Stimulated activated CD4-positive, alpha-beta T cell treated with anti-CD3 and anti-CD28 coated beads, Interleukin-2, amount 100 ng/mL, for 48 hours (primary cell): ENCODE data around the gene WWOX.

Source experiments
- DNase-seq, 2 donors: peaks; one replicate each; pipeline ENCODE4 v3.0.0-alpha.2; 2020

Gene WWOX

DNA sequence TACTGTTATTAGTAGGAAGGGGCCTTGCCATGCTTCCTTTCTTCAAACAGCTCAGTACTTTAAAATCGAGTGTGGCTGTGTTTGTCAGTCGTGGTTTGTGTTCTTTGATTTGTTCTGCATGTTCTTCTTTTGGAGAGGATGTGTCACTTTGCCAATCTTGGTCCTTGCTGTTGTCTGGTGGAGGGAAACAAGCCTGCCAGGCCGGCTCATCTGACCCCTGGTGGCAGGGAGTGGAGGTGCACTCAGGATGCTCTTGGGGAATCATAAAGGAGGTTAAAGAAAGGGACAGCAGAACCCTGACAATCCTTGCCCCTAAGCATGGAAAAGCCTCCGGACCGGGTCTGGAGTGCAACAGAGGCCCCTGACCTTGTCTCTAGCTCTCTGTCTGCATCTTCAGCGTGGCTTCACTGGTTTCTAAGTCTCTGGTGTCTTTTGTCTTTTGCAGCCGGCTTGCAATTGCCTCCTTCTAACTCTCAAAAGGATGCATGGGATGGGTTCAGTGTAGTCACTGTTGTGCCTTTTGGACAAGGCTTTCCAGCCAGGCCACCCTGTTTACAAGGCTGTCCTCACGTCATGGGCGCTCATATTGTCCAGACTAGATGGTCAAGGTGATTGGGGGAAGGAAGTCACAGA lies 135.8 kb downstream of the WWOX start:
- DNase-seq: peak; percentile 68 to 72

DNA sequence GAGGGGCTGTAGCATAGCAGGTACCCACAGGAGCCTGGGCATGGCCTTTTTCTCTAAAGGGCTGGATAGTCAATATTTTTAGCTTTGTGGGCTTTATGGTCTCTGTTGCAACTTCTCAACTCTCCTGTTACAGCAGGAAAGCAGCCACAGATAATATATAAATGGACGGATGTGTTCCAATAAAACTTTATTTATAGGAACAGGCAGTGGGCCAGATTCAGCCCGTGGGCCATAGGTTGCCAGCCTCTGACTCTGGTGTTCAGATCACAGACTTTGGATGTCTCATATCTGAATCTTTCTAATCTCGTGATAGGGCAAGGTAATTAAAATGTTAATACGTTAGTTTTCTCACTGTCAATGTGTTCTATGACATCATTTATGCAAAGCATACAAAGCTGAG lies 136.4 kb downstream of the WWOX start:
- no peak for DNase-seq

DNA sequence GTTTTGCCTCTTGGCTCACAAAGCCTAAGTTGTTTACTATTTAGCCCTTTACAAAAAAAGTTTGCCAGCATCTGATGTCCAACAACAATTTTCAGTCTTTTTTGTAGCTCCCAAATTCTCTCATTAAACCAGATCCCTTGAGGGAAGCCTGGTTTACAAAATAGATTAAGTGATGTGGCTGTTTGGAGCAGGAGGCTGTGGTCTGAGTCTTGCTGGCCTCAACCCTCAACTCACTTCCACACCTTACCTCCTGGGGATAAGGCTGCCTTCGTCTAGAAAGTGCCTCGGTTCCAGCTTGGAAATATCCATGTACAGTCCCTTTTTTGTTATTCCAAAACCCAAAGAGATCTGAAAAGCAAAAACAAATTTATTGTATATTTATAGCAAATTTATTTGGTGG lies 138.4 kb downstream of the WWOX start:
- DNase-seq: no peak

DNA sequence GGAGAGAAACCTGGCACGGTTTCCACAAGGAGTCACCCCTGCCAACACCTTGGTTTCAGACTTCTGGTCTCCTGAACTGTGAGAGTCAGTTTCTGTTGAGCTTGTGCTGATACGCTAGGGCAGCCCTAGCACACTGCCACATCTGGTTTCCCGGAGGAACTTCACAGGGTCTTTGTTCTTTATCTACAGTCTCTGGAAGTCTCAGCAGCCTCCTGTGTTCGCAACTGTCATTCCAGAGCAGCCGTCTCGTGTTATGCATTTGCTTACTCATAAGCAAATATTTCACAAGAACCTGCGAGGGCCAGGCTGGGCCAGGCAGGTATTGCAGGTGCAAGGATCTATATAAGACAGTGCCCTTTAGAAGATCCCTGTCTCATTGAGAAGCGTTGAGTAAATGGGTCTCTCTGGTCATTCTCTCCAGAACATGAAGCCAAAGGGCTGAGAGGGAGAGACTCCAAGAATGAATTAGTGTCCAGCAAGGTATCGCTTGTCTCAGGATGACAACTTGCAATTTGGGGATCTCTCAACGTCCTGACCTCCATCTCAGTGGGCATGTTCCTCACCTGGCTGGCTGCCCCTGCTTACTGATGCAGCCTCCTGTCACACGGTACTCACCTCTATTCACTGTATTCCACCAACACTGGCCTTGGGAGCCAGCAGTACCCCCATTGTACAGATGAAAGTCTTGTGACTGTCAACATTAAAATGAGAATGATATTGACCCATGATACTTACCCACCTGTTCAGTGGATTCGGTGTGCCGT lies 141.2 kb downstream of the WWOX start:
- DNase-seq: no peak

DNA sequence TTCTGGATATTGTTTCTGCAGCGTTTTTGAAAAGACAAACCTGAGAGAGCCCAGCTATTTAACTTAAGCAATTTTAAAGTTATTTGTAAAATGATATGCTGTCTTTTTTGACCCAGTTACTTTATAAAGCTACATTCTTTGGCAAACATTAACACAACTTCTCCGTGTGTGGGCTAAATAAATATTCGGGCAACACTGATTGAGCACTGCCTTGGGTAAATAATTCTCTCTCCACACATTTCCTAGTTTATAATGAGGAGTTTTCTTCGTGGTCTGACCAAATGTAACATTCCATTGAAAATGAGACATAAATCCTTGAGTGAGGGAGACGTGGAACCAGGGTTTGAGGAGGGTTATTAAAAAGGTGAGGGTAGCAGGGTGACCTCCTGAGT lies 142.8 kb downstream of the WWOX start:
- no peak for DNase-seq

DNA sequence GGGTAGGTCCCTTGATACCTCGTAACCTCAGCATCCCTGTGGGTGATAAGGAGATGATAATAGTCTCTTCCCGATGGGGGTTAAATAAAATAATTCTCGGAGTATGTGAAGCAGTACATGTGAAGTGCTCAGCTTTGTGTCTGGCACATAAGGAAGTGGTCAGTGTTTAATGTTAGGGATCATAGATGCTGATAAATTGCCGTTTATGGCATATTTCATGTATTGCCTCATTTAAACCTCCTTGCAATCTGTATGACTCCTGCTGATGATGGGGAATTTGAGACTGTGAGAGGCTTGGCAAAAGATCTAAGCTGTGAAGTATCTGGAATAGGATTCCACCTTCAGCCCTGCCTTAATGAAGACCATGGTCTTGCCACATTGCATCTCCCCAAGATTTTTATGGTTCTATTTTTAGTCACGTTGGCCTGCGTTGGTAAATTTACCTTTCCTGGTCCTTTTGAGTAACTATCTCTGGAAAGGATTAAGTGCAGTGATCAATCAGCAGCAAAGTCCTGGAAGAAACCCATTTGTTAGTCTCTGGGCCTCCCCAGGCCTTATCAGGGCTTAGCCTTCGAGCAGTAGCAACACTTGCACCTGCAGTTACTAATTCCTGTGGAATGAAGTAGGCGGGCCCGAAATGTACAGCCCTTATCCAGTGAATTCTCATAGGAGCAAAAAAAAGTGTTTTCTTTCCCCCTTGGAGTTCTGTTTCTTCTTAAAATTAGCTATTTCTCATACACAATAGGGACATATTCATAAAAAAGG lies 144.9 kb downstream of the WWOX start:
- no peak for DNase-seq

DNA sequence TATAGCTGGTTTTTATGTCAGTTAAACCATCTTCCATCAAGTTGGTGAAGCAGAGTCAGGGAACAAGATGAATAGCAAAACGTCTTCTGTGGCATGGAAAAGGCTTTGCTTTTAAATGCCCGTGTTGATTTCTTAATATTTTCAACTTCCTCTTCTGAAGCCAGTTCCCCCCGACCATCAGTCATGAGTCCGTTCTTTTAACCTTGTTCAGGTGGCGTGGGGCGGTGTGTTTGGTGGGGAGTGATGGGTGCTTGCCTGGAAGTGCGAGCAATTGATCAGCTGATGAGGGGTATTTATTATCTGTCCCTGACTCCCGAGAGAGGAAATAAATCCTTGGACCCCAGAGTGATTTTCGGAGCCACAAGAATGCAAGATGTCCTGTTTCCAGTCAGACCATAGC lies 147.1 kb downstream of the WWOX start:
- DNase-seq: no peak

DNA sequence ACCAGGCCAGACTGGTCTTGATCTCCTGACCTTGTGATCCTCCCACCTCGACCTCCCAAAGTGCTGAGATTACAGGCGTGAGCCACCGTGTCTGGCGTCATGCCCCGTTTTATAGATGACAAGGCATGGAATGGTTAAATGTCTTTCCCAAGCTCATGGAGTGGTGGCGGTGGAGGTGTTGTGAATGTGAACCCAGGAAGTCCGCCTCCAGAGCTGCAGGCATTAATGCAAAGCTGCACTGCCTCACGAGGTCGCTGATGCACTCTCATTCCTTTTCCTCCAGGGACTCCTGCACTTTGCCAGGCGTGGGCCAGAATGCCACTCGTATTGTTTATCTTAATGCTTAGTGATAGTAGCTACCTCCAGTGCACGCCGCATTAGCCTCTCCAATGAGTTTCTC lies 149.6 kb downstream of the WWOX start:
- no peak for DNase-seq

DNA sequence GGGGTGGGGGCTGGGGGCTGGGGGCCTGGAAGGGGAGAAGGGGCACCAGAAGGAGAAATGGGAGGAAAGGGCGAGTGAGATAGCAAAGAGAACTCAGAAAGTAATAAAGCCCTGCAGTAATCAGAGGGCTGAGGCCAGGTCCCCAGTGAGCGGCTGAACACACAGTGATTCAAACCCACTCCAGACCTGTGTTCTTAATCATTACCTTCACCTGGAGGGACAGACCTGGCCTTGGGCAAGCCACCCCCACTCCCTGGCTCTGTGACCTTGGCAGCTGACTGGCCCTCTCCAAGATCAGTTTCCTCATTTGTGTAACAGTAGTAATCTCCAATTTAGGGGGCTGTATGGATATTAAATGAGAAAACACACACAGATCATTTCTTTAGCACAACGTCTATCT lies 150.4 kb downstream of the WWOX start:
- DNase-seq: no peak

DNA sequence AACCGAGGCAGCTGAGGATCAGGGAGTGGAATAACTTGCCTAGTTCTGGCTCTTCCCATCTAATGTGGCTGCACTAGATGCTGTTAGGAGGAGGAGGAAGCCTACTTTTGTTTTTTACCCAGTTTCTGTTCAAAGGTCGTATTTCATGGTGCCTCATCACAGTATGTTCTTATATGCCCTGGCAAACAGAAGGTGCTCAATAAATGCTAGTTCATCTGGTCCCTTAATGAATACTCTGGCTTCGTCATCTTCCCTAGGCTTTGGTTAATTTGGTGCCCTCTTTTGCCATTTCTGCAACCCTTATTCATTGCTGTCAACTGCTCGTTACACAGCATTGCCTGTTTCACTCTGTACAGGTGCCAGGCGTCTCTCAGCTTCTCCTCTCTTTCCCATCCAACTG lies 151.7 kb downstream of the WWOX start:
- no peak for DNase-seq

DNA sequence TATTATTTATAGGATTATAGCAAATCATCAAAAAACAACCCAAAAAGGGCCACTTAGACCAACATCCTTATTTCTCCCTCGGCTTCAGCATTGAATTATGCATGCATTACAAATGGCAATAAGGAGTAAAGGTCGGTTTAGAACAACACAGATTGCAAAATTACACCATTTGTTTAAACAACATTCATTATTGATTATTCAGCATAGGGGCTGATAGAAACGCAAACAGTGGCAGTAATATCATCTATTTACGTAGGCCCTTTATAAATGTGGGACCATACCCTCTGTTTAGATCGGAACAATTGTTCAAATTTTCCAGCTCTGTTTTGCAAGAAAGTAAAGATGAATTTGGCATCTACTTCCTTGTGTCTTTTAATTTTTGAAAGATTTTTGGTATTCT lies 153.3 kb downstream of the WWOX start:
- DNase-seq: no peak

DNA sequence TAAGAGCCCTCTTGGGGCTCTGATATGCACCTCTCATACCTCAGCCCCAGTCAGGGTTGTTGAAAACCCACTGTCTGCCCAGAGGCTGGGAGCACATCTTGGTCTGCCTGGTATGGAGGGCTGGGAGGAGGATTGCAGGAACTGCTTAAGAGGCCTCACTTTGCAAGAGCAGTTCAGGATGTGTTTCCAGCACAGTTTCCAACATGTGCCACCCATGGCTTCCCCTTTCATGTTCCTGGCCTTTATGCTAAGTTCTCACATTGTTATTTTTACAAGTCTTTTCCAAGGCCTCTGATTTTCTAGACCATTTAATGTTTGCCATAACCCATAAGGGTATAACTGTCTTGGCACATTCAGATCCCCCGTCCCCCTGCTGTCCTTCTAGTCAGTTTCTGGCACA lies 155.4 kb downstream of the WWOX start:
- DNase-seq: no peak

DNA sequence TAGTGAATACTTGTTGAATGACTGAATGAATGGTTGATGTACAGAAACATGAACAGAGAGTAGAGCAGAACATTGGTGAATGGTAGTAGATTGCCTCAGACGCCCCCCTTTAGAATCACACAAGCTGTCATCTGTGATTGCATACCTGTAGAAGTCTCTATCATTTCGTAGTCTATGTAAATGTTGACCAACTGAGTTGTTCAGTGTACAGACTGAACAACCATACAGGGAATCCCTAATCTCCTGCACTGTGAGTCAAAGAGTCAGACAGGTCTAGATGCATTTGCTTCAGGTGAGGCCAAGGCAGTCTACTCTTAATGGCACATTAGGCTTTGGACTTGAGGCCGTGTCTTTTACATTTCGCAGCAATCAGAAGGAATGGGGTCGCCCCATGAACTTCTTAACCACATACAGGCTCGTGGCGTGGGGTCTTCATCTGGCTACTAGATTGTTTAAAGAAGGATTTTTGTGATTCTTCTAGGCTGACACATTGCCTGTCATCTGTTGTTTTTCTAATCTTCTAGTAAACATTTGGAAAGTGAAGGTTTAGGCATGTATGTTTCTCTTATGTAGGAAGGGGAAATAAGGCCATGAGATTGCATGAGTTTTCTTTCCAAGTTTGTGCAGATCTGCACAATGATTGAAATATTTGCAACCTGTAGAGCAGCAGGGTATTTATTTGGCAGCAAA lies 157.4 kb downstream of the WWOX start:
- no peak for DNase-seq

DNA sequence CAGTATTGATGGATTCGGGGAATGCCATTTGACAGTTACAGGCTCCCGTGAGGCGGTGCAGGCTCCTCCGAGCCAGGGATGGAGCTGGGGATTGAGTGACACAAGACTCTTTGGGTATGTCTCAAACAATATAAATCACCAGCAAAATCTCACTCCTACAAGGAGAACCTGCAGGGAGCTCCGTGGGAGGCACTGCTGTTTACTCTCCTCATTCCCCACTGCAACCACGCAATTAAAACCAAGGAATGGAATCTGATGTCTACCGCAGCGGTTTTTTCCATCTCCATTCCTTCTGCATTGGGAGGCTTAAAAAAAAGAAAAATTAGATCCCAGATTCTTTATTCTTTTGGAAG lies 157.9 kb downstream of the WWOX start:
- no peak for DNase-seq

DNA sequence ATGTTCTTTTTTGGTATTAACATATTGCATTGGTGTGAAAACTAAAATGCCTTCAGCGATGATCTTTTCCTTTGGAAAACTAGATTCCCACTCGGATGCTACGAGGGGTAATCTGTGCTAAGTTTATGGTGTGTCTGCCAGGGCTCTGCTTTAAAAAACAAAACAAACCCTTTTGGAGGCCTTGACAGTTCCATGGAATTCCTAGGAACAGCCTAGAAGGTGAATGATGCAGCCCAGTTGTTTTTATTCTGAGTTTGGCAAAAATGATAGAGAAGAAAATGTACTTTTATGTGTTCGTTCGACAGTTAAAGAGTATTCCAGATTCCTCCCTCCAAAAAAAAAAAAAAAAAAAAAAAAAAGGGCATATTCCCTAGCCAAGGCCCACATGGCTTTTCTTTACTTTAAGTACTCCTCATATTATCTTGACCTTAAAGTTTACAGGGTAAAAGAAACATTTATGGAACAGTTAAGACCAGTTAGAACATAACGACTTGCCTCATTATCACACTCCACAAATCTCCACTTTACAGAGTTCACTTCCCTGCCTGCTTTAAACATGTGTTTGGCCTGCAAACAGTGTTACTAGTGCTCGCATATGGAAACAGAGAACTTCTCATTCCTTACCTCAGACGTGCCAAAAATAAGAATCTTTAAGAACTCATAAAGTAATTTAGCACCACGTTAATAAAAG lies 159.1 kb downstream of the WWOX start:
- DNase-seq: no peak

DNA sequence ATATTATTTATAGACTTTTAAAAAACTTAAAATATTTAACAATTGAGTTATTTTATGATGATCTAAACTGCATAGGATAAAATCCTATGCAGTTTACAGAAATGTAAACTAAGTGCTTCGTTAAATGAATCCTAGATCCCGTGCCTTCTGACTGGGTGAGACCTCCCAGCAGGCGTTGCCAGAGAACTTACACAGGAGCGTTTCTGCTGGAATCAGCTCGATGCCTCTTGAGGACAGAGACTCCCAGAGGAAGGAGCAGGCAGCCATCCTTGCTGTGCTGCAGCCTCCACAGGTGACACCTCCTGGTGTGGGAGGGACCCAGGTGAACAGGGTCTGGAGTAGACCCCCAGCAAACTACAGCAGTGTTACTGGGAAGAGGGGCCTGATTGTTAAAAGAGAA lies 160.4 kb downstream of the WWOX start:
- no peak for DNase-seq

DNA sequence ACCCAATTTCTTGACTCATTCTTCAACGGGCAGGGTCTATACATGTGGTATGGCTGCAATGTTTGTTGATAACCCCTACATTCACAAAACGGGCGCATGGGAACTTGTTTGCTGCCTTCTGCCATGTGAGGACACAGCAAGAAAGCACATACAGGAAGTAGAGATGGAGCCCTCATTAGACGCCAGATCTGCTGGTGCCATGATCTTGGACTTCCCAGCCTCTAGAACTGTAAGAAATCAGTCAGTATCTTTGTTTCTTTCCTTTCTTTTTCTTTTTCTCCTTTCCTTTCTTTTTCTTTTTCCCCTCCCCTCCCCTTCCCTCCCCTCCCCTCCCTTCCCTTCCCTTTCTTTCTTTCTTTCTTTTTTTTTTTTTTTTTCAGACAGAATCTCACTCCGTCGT lies 165.2 kb downstream of the WWOX start:
- DNase-seq: no peak

DNA sequence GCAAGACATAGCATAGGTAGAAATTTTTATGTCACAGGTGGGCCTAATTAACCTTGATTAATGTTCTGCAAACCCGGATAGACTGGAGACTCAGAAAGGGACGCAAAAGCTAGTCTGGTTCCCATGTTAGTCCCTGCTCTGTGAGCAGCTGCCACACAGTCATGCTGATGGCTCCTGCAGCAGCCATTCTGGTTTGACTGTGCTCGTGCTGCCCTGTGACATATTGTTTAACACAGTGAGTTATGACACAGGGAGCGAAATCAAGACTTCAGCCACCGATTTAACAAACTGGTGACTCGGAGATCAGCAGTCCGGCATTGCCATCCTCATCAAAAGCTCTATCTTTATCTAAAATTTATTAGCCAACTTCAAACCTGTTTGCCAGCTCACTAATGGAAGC lies 169.8 kb downstream of the WWOX start:
- DNase-seq: no peak

DNA sequence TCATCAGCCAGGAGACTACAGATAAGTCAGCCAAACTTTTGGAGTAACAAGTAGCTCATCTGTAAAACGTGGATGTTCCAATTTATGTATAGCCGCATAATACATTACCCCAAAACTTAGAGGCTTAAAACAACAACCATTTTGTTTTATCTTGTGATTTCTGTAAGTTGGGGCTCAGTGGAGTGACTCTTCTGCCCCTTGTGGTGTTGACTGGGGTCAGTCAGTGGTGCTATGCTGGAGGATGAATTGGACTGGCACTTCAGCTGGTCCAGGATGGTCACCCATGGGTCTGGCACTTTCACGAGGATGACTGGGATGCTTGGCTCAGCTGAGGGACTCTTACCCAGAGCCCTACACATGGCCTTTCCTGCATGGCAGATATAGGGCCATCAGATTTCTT lies 172.5 kb downstream of the WWOX start:
- no peak for DNase-seq

DNA sequence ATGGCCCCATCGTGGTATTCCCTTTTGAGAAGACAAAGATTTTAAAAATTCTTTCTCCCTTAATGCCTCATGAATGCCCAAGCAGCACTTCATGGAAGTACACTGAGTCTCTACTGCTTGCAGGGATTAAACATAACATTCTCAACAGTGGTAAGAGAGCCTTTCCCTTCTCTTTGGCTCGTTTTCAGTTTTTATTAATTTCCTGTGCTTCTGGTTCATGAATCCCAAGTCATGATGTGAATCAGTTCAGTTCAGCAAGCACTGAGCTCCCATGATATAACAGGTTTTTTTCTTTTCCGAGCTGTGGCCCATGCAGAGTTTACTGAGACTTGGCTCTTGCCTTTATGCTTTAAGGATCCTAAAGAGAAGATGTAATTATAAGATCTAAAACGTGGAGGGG lies 175.3 kb downstream of the WWOX start:
- no peak for DNase-seq

DNA sequence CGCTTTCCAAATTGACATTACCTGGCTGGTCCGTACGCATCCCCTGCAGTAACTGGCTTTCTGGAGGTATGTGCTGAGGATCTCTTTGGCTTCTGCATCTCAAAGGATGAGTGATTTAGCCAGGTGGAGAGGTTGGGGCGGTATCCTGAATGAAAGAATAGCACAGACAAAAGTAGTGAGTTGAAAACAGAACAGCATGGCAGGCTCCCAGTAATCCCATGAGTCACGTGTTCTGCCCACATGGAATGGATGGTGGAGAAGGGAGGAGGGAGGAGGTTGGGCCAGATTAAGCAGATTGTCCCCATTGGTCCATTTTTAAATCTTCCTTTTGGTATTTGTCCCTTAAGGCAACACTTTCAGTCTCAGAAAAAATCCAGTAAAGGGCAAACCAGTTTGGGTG lies 176.0 kb downstream of the WWOX start:
- DNase-seq: no peak

DNA sequence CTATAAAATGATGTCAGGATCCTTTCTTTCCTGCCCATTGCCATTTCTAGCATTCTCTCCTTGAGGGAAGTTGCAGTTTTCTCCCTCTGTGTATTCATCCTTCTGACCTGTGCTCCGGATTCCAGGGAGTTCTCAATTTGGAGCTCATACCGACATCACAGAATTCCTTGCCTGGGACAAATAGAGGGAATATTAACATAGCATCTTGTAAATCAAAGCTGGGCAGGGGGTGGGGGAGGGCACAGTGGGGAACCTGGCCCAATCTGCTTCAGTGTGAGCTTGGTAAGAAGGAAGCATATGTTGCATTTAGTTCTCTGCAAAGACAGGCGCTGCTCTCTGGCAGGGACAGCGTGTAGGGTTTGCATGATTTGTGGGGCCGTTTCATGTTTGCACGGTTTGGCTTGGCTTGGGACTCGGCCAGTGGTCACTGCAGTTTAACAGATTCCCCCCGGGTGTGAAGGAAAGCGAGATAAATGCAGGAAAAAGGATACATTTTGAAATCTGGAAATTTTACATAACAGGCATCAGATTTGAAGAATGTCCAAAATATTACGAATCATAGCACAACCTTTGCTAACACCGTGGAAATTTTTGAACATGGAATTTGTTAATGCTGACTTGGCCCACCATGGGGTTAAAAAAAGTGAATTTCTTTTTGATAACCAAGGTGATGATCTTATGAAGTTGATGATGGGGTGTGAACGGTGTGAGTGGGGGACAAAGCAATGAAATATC lies 178.0 kb downstream of the WWOX start:
- DNase-seq: no peak
